NCI-H1930 (cell line): ENCODE measurements around the gene KIF23.

Experiments used
- DNase-seq, 2 experiments: peaks; one replicate each; lab custom pipeline; 2025; lab: John Stamatoyannopoulos, UW

The KIF23 gene

GRCh38 chr15:69466733-69467132, 52.6 kb downstream of the KIF23 start:
- no peak for DNase-seq

- peak in 1 of 2 experiments; percentile 43 for DNase-seq
Observed at GRCh38 chr15:69467636-69468035, 53.5 kb downstream of the KIF23 start.

- DNase-seq: peak; percentile 19 to 46
Observed at GRCh38 chr15:69468241-69469121, 54.3 kb downstream of the KIF23 start.

- DNase-seq: no peak
Observed at GRCh38 chr15:69469467-69470201, 55.5 kb downstream of the KIF23 start.

DNA sequence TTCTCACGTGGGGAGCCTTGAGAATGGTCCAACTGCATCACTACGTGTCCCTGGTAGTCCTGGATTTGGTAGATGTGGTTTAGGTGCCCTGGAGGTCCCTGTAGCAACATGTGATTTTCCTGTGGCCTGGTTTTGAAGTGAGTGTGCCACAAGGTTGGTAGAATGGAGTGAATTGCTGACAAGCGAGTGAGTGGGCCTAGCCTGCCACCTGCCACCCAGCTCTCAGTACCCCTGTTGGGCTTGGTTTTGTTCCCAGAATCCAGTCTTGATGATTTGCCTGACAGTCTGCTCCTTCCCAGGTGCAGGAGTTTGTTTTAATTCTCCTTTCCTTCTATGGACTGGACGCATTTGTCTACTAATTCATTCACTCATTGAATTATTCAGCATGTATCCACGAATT, 57.9 kb downstream of the KIF23 start:
- no peak for DNase-seq

- DNase-seq: no peak
Observed at GRCh38 chr15:69472562-69472961, 58.4 kb downstream of the KIF23 start.

GRCh38 chr15:69474291-69474690, 60.1 kb downstream of the KIF23 start:
- no peak for DNase-seq

GRCh38 chr15:69474846-69475455, 60.8 kb downstream of the KIF23 start:
- DNase-seq: no peak

DNA sequence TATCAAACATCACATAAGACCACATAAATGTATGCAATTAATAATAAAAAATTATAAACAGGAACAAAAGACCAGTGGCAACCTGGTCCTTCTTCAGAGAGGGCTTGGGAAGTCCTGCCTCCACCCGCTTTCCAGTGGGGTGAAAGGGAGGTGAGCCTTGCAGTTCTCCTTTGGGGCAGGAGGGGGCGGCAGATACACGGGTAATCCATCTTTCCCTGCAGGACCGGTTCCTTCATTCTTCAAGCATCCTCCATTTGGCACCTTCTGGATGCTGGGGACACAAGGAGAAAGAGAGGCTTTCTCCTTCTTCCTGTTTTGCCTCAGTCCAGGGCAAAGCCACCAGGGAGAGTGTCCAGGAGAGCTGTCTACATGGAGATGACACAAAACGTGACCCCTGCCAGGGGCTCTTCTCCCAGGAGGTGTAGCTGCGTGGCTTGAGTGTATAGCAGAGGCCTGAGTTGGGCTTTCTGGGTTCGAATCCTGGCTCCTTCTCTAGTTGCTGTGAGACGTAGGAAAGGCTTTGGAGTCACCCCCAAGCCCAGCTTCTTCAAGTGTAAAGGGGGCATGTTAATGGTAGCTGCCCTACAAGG, 61.7 kb downstream of the KIF23 start:
- peak; percentile 22 to 42 for DNase-seq

GRCh38 chr15:69476704-69477473, 62.7 kb downstream of the KIF23 start:
- no peak for DNase-seq

DNA sequence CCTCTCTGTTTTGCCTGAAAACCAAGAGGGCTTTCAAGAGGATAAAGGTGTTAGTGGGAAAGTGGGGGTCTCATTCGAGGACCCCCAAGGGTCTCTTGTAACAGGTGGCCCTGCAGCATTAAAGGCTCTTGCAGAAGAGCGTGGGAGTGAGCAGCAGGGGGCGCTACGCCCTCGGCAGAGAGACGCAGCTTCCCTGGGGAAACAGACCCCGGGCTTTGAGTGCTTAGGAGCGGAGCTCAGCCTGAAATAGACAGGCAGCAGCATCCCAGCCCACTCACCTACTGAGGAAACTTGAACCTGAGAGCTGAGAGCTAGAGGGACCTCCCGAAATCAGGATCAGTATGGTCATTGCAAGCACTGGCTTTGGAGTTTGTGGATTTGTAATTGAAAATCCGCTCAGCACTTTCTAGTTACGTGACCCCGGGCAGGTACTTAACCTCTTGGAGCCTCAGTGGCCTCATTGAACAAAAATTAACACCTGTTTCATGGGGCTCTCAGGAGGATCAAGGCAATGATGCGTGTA, 64.2 kb downstream of the KIF23 start:
- peak; percentile 16 to 58 for DNase-seq

- no peak for DNase-seq
Observed at GRCh38 chr15:69479081-69479480, 64.9 kb downstream of the KIF23 start.

- DNase-seq: no peak
Observed at GRCh38 chr15:69479971-69480370, 65.8 kb downstream of the KIF23 start.

DNA sequence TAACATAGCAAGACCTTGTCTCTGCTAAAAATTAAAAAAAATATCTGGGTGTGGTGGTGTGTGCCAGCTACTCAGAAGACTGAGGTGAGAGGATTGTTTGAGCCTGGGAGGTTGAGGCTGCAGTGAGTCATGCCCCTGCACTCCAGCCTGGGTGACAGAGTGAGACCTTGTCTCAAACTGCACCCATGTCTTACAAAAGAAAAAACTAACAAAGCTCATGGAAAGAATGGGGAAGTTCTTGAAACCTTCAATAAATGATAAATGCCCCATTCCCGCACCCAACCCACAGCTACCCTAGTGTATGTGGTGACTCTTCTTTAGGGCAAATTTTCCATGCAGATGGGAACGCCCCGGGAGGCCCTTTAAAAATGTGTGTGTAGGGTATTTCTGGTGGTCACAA, 66.8 kb downstream of the KIF23 start:
- DNase-seq: no peak

DNA sequence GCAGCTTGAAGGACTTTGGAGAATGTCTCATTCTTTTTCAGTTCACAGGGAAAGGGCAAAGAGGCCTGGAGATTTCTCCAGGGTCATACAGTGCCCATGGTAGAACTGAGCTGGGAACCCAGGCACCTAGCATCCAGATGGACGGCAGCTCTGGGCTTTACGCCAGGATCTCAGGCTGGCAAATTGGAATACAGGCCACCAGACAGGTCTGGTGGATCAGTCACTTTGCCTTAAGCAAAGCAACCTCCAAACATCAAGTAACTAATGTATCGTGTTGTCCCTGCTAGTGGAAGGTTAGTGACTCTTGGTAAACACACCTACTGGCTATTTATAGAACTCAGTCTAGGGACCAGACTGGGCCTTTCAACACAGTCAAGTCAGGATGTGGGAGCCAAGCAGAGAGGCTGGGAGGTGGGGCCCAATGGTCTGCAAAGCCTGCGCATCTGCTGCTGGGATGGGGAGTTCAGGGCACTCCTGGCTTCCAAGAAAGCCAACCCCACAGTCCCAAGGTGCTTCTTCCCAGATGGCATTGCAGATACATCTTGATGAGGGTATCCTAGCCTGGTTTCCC, 68.6 kb downstream of the KIF23 start:
- DNase-seq: no peak

- DNase-seq: no peak
Observed at GRCh38 chr15:69484837-69485236, 70.7 kb downstream of the KIF23 start.

DNA sequence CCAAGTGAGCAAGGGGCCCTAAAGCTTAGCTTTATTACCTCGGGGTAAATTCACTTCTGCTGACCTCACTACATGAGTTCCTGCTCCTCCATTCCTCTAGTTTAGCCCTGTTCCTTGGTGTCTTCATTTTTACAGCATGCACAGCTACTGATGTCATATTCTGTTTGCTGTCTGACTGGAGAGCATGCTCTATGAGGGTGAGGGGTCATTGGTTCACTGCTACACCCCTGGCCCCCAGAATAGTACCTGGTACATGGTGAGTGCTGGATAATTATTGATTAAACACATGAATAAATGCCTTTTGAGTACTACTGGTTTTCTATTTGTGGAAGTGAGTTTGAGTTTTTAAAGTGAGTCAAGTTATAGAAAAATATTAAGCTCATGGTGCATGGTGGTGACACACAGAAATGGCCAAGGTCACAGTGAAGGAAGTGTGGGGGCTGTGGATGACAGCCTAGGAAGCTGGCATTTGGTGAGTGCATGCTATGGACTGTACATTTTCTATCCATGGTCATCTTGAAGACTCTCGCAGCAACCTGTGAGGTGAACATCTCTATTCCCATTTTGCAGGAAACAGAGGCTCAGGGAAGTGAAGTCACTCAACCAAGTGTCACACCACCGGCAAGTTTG, 72.4 kb downstream of the KIF23 start:
- no peak for DNase-seq

DNA sequence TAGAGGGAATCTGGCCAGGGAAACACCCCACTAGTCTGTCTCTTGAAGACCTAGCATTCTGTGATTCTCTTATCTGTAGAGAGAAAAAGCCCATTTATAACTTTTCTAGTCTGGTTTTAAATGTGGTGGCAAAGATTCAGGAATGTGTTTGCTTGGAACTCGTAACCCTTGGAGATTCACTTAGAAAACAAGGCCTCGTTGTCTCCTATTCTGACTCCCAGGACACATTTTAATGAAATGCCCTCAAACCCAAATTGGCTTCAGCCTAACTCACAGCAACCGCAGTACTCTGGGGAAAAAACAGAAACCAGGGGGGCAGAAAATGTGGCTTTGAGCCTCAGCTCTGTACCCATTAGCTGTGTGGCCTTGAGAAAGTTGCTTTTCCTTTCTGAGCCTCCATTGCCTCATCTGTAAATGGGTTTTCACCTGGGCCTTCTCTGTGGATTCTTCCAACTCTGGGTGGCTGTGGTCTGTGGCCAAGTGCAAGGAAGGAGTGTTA, 75.0 kb downstream of the KIF23 start:
- DNase-seq: no peak

GRCh38 chr15:69490356-69491037, 76.3 kb downstream of the KIF23 start:
- DNase-seq: no peak

- DNase-seq: no peak
Observed at GRCh38 chr15:69491038-69491505, 76.9 kb downstream of the KIF23 start.
